Measurements from ENCODE around the gene TMEM151B. TPM values are rescaled to one million over a fixed set of nuclear protein-coding genes. Genes with fewer than 3 reads are reported as not detected.

TMEM151B gene
- polyA plus RNA-seq, 1 donor from 2014 or later, result 66.0 TPM

DNA sequence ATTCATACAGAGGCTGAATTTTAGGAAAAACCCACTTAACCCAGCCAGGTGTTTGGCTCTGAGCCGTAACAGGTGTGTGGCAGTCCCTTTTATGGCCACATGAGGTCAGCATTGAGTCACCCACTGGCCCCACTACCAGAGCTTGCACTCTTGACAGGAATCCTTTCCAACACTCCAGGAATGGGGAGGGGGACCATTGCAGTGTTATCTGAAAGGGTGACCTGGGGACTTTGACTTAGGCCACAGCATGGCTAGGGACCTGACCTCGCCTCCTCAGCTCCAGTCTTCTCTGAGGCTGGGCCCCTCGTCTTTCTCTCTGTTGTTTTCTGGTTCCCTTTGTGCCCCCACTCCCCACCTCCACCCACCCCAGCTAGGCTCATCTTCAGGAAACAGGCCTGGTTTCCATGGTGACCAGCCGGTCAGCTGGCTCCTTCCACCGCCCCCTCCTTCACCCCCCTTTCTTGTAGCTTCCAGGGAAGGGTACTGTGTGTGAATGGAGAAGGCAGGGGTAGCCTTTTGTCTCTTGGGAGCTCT lies 2.1 kb upstream of the TMEM151B start:
- H3K9me3 ChIP-seq (ENCODE audit: low read length), result no peaks in the 10 kb centered on the region
- no peaks in the 10 kb centered on the region for H3K27me3 ChIP-seq (ENCODE audit: insufficient read depth, low read depth, low read length)
- peak overlapping the region; percentile 85 for H3K9ac ChIP-seq (ENCODE audit: low read length)
- peaks cover 3% of the 10 kb centered on the region for H3K36me3 ChIP-seq (ENCODE audit: insufficient read depth, low read length)
- peak overlapping the region; percentile 50 for H3K4me2 ChIP-seq (ENCODE audit: low read length)
- peaks cover 4% of the 10 kb centered on the region for H4K20me1 ChIP-seq (ENCODE audit: insufficient read depth)
- H2AFZ ChIP-seq (ENCODE audit: low read depth, low read length), result peak overlapping the region; percentile 30
- H3F3A ChIP-seq (ENCODE audit: insufficient read depth, low read length, poor library complexity, severe bottlenecking), result no peaks in the 10 kb centered on the region
- H3K79me2 ChIP-seq (replicated peaks; ENCODE audit: insufficient read depth, low read length), result peaks cover 29% of the 10 kb centered on the region
- peak overlapping the region; percentile 37 for H3K4me3 ChIP-seq (ENCODE audit: low read length)
- TF ChIP-seq REST (IDR thresholded peaks at IDR 0.05; ENCODE audit: borderline replicate concordance), result peak; percentile 65
- peak; percentile 97 for TF ChIP-seq RAD21 (conservative IDR thresholded peaks at IDR 0.05)
- TF ChIP-seq EP300 (conservative IDR thresholded peaks at IDR 0.05; ENCODE audit: poor library complexity, severe bottlenecking), result no peak
- peak; percentile 16 for TF ChIP-seq MXI1 (conservative IDR thresholded peaks at IDR 0.05; ENCODE audit: poor library complexity, severe bottlenecking)
- no peak for TF ChIP-seq EZH2 (IDR thresholded peaks at IDR 0.05; ENCODE audit: borderline replicate concordance, insufficient read depth, low read length, poor library complexity, severe bottlenecking)
- TF ChIP-seq CTCF (IDR thresholded peaks at IDR 0.05; ENCODE audit: poor library complexity, severe bottlenecking), result peak; percentile 97
- peak; percentile 98 for TF ChIP-seq SMC3 (conservative IDR thresholded peaks at IDR 0.05; ENCODE audit: poor library complexity)
- peak; percentile 63 for TF ChIP-seq POLR2AphosphoS5 (IDR thresholded peaks at IDR 0.05)
- TF ChIP-seq TAF1 (IDR thresholded peaks at IDR 0.05; ENCODE audit: low read depth), result no peak
- H3K9me2 ChIP-seq (ENCODE audit: insufficient read depth, low read length), result no peaks in the 10 kb centered on the region
- H3K27ac ChIP-seq (ENCODE audit: low read length), result peak overlapping the region; percentile 88

GRCh38 chr6:44269178-44269920 lies 901 bp upstream of the TMEM151B start:
- peak overlapping the region; percentile 85 for H3K9ac ChIP-seq (ENCODE audit: low read length)
- H4K20me1 ChIP-seq (ENCODE audit: insufficient read depth), result peaks cover 3% of the 10 kb centered on the region
- H2AFZ ChIP-seq (ENCODE audit: low read depth, low read length), result peak overlapping the region; percentile 66
- no peaks in the 10 kb centered on the region for H3K9me3 ChIP-seq (ENCODE audit: low read length)
- no peaks in the 10 kb centered on the region for H3F3A ChIP-seq (ENCODE audit: insufficient read depth, low read length, poor library complexity, severe bottlenecking)
- H3K36me3 ChIP-seq (ENCODE audit: insufficient read depth, low read length), result peaks cover 6% of the 10 kb centered on the region
- H3K4me3 ChIP-seq (ENCODE audit: low read length), result peak overlapping the region; percentile 67
- H3K9me2 ChIP-seq (ENCODE audit: insufficient read depth, low read length), result no peaks in the 10 kb centered on the region
- H3K79me2 ChIP-seq (replicated peaks; ENCODE audit: insufficient read depth, low read length), result peaks cover 19% of the 10 kb centered on the region
- TF ChIP-seq CTCF (IDR thresholded peaks at IDR 0.05; ENCODE audit: poor library complexity, severe bottlenecking), result no peak
- TF ChIP-seq RAD21 (conservative IDR thresholded peaks at IDR 0.05), result no peak
- no peak for TF ChIP-seq REST (IDR thresholded peaks at IDR 0.05; ENCODE audit: borderline replicate concordance)
- TF ChIP-seq SMC3 (conservative IDR thresholded peaks at IDR 0.05; ENCODE audit: poor library complexity), result no peak
- no peak for TF ChIP-seq POLR2AphosphoS5 (IDR thresholded peaks at IDR 0.05)
- TF ChIP-seq EZH2 (IDR thresholded peaks at IDR 0.05; ENCODE audit: borderline replicate concordance, insufficient read depth, low read length, poor library complexity, severe bottlenecking), result no peak
- TF ChIP-seq EP300 (conservative IDR thresholded peaks at IDR 0.05; ENCODE audit: poor library complexity, severe bottlenecking), result no peak
- TF ChIP-seq TAF1 (IDR thresholded peaks at IDR 0.05; ENCODE audit: low read depth), result no peak
- TF ChIP-seq MXI1 (conservative IDR thresholded peaks at IDR 0.05; ENCODE audit: poor library complexity, severe bottlenecking), result no peak
- H3K27me3 ChIP-seq (ENCODE audit: insufficient read depth, low read depth, low read length), result no peaks in the 10 kb centered on the region
- peak overlapping the region; percentile 88 for H3K27ac ChIP-seq (ENCODE audit: low read length)
- peak overlapping the region; percentile 98 for H3K4me2 ChIP-seq (ENCODE audit: low read length)
